ENCODE data around the gene REXO4.

GRCh38 chr9:133453651-133454050, 35.8 kb upstream of the REXO4 start:
- TF ChIP-seq, protein P1, sequence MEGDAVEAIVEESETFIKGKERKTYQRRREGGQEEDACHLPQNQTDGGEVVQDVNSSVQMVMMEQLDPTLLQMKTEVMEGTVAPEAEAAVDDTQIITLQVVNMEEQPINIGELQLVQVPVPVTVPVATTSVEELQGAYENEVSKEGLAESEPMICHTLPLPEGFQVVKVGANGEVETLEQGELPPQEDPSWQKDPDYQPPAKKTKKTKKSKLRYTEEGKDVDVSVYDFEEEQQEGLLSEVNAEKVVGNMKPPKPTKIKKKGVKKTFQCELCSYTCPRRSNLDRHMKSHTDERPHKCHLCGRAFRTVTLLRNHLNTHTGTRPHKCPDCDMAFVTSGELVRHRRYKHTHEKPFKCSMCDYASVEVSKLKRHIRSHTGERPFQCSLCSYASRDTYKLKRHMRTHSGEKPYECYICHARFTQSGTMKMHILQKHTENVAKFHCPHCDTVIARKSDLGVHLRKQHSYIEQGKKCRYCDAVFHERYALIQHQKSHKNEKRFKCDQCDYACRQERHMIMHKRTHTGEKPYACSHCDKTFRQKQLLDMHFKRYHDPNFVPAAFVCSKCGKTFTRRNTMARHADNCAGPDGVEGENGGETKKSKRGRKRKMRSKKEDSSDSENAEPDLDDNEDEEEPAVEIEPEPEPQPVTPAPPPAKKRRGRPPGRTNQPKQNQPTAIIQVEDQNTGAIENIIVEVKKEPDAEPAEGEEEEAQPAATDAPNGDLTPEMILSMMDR (IDR thresholded peaks at IDR 0.05): no peak
- TF ChIP-seq POLR2A (IDR thresholded peaks at IDR 0.05): no peak
